Chondrocyte (in vitro differentiated cells): ENCODE results near the gene EFNA2. TPM values are rescaled to one million over a fixed set of nuclear protein-coding genes. Genes with fewer than 3 reads are reported as not detected.

Experiments used
- DNase-seq: peaks from one replicate; pipeline ENCODE4 v3.0.0; 2021; ENCODE audit warnings: mixed read lengths, low spot score
- H3K27ac Mint-ChIP-seq: one replicate; pipeline ENCODE4 v1.8.0; 2021; ENCODE audit warnings: mild to moderate bottlenecking, moderate library complexity, mixed read lengths; ENCODE audit not compliant: unreplicated experiment
- H3K27me3 Mint-ChIP-seq: 2 replicates; pipeline ENCODE4 v1.8.0; 2021; ENCODE audit warnings: low read depth, mixed read lengths
- H3K36me3 Mint-ChIP-seq: 2 replicates; pipeline ENCODE4 v1.8.0; 2021; ENCODE audit warnings: low read depth, mixed read lengths
- H3K4me1 Mint-ChIP-seq: 2 replicates; pipeline ENCODE4 v1.8.0; 2021; ENCODE audit warnings: low read depth, mild to moderate bottlenecking, mixed read lengths
- H3K4me3 Mint-ChIP-seq: one replicate; pipeline ENCODE4 v1.8.0; 2021; ENCODE audit warnings: mild to moderate bottlenecking, moderate library complexity, mixed read lengths; ENCODE audit not compliant: unreplicated experiment
- H3K9me3 Mint-ChIP-seq: 2 replicates; pipeline ENCODE4 v1.8.0; 2021; ENCODE audit warnings: low read depth, mixed read lengths
- total RNA-seq: library from RNA; stranded (reverse); gene quantifications from 3 replicates; pipeline ENCODE4 v1.2.1, GENCODE V29; 2021
- TF ChIP-seq, protein P1 (sequence below): fragments of 200-600 bp; sonication (generic); IDR thresholded peaks from 2 replicates; pipeline ENCODE4 v1.5.0; 2021; ENCODE audit warnings: antibody characterized with exemption, mild to moderate bottlenecking, moderate library complexity

The EFNA2 gene
- total RNA-seq, 1 donor from 2014 or later: 7.0 TPM

DNA sequence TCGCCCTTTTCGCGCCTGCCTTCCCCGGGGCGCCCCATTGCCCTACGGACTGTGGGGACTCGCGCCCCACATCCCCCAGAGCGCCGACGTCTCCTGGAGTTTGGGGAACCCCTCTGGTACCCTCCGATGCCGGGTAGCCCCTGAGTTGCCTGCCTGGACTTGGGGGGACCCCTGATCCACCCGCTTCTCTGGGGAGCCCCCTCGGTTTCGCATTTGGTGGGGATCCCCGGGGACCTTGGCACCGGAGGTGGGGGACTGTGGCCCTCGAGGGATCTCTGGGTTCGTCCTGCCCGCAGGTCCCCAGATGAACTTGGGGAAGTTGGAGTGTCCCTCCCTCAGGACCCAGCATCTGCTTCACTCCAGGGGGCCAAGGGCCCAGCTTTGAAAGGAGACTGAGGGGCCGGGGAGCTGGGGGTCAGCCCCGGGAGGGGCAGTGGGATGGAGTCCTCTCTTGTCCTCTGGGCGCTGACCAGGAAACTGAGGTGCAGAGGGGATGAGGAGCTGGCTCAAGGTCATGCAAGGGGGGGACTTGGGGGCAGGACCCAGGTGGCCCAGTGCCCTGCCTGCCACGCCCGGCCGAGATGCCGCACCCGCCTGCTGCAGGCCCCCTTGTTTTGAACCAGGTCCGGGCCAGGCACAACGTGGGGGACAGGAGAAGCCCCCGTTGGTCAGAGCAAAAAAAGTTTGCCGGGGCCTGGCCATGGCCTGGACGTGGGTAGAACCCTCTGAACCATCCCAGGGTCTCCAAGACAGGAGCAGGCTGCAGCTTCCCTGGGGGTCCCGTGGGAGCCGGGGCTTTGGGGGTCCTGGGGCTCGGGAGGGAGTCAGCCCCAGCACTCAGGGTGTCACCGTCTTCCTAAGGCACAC lies 1.0 kb downstream of the EFNA2 start:
- no peaks in the 10 kb centered on the region for H3K9me3 Mint-ChIP-seq
- H3K4me1 Mint-ChIP-seq: peaks cover 3% of the 10 kb centered on the region
- no peak overlapping the region for H3K27ac Mint-ChIP-seq
- TF ChIP-seq, protein P1, sequence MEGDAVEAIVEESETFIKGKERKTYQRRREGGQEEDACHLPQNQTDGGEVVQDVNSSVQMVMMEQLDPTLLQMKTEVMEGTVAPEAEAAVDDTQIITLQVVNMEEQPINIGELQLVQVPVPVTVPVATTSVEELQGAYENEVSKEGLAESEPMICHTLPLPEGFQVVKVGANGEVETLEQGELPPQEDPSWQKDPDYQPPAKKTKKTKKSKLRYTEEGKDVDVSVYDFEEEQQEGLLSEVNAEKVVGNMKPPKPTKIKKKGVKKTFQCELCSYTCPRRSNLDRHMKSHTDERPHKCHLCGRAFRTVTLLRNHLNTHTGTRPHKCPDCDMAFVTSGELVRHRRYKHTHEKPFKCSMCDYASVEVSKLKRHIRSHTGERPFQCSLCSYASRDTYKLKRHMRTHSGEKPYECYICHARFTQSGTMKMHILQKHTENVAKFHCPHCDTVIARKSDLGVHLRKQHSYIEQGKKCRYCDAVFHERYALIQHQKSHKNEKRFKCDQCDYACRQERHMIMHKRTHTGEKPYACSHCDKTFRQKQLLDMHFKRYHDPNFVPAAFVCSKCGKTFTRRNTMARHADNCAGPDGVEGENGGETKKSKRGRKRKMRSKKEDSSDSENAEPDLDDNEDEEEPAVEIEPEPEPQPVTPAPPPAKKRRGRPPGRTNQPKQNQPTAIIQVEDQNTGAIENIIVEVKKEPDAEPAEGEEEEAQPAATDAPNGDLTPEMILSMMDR: no peak
- H3K27me3 Mint-ChIP-seq: no peaks in the 10 kb centered on the region
- no peaks in the 10 kb centered on the region for H3K36me3 Mint-ChIP-seq
- no peak for DNase-seq
- peak overlapping the region; percentile 74 for H3K4me3 Mint-ChIP-seq

DNA sequence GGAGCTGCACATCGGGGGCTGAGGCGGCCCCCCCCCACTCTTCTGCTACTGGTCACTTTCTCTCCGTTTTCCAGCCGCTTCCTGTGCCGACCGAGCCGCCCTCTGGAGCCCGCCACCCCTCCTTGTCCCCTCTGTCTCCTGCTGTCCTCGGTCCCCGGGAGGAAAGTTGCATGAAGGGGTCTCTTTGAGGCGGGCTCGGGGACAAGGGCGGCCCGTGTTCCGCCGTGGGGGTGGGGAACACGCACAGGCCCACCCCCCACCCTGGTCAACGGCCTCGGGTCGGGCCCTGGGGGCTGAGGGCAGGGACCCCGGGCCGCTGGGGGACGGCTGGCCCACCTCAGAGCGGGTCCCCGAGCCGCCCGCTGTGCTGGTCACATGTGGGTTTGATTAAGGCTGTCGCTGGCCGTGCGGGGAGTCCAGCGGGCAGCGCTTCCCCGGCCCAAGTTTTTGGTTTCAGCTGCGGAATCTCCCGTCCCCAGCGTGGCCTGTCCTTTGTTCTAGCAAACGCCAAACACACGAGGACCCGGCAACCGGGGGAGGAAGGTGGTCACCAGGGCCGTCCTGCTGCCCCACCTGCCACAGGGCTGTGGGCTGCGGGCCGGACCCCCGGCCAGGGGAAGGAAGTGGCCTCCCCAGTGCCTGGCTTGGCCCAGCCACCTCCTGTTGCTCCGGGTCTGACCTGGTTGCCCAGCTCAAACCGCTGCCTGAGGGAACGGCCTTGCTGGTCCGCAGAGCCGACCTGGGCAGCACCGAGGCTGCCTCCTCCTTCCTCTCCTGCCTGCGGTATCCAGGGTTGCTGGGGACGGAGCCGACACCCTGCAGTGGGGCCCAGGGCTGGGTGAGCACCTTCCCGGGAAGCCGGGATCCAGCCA lies 1.9 kb downstream of the EFNA2 start:
- Mint-ChIP-seq H3K4me3 (peak overlapping the region; percentile 74), H3K27ac (no peak overlapping the region), H3K36me3 (no peaks in the 10 kb centered on the region), H3K27me3 (peaks cover 2% of the 10 kb centered on the region), H3K4me1 (peaks cover 3% of the 10 kb centered on the region), H3K9me3 (no peaks in the 10 kb centered on the region)
- DNase-seq: no peak
- TF ChIP-seq, protein P1: no peak

DNA sequence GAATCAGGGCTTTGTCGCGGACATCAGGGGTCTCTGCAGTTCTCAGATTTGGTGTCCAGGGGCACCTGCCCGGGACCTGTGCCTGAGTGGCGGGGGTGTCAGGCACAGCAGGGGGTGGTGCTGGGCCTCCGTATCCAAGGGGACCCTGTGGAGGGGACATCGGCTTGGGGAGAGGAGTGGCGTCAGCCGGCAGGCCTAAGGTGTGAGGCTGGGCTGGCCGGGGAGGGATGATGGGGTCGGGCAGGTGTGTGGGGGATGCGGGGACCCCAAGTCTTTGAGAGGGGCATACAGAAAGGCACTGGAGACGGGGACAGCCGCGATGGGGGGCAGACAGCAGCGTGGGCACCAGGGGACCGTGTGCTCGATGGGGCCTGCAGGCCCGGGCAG lies 2.5 kb downstream of the EFNA2 start:
- Mint-ChIP-seq H3K4me1 (peaks cover 3% of the 10 kb centered on the region), H3K27ac (no peak overlapping the region), H3K36me3 (no peaks in the 10 kb centered on the region), H3K27me3 (peaks cover 2% of the 10 kb centered on the region), H3K4me3 (no peak overlapping the region), H3K9me3 (no peaks in the 10 kb centered on the region)
- TF ChIP-seq, protein P1: no peak
- no peak for DNase-seq

DNA sequence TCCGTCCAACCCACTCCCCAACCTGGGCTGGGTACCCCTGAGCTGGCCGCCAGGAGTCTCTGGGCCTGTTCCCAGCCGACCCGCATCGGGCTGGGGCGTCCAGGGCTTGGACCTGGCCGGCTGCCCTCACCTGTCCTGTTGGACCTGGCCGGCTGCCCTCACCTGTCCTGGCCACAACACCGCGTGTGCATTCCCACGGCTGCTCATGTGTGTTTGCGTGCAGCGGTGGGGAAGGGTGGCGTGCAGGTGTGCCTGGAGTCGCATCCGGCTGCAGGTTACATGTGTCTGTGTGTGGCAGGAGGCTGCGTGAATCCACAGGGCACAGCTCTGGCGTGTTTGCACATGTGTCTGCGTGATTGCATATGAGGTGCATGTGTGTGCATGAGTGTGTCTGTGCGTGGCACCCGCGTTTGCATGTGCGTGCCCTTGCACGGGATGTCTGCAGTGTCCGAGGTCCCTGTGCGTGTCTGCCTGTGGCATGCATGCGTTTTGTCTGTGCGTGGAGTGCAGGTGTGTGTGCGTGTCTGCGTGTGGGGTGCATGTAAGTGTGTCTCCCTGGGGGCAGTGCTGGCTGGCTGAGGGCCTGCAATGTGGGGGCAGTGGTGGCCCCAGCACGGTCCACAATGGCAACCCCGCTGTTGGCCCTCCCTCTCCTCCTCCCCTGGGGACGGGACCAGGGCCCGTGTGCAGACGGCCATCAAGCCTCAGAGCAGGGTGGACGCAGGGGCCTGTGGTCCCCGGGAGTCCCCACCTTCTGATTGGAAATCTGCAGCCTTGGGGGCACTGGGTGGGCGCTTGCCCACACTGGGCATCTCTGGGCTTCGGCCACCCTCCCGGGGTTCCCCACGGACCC lies 3.4 kb downstream of the EFNA2 start:
- Mint-ChIP-seq H3K9me3 (no peaks in the 10 kb centered on the region), H3K27ac (no peak overlapping the region), H3K4me3 (no peak overlapping the region), H3K4me1 (peaks cover 3% of the 10 kb centered on the region), H3K27me3 (peaks cover 2% of the 10 kb centered on the region), H3K36me3 (no peaks in the 10 kb centered on the region)
- TF ChIP-seq, protein P1: no peak
- DNase-seq: no peak

DNA sequence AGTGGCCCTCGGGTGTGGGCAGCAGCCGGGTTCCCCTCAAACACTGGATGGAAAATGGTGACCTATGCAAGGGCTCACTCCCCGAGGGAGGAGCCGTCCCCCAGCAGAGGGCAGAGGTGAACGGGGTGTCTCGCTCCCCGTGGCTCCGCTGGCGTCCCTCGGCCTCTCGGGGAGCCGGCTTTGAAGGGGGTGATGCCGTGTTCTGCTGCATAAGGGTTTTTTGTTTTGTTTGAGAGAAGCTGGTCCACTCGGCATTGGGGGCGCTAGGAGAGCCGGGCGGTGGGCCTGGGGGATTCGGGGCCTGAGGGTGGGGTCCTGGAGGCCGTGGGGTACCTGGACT lies 4.0 kb downstream of the EFNA2 start:
- no peak overlapping the region for H3K27ac Mint-ChIP-seq
- no peak for DNase-seq
- H3K9me3 Mint-ChIP-seq: no peaks in the 10 kb centered on the region
- no peaks in the 10 kb centered on the region for H3K36me3 Mint-ChIP-seq
- TF ChIP-seq, protein P1: no peak
- peaks cover 2% of the 10 kb centered on the region for H3K27me3 Mint-ChIP-seq
- peaks cover 3% of the 10 kb centered on the region for H3K4me1 Mint-ChIP-seq
- H3K4me3 Mint-ChIP-seq: no peak overlapping the region
